HG02870 (cell line): Measurements from ENCODE around the gene MDM2.

Source experiments
- ATAC-seq: cut with Tn5 transposase; IDR thresholded peaks from one replicate; pipeline ENCODE4 v1.9.1; 2021; ENCODE audit warnings: mild to moderate bottlenecking, moderate library complexity; ENCODE audit not compliant: unreplicated experiment

MDM2 gene

GRCh38 chr12:68899251-68899771 is 91.3 kb downstream of the MDM2 start:
- no peak for ATAC-seq

DNA sequence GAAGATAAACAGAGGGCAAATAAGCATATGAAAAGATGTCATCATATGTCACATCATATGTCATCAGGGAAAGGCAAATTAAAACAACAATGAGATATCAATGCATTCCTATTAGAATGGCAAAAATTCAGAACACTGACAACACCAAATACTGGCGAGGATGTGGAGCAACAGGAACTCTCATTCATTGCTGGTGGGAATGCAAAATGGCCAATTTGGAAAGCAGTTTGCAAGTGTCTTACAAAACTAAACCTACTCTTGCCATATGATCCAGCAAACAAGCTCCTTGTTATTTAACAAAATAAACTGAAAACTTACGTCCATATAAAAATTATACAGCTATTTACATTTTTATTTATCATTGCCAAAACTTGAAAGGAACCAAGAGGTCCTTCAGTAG is 92.3 kb downstream of the MDM2 start:
- ATAC-seq: no peak
